Spleen (tissue), 7 donors: ENCODE results near the gene TUBA3E.
"Not testable (repeated sequence)": the region's sequence is repeated elsewhere in the genome, so short reads cannot be mapped to it uniquely, and the experiment has no call there.

ENCODE experiments used
- CTCF ChIP-seq, 11 experiments: fragments of 200-600 bp in 7 of 11; fragments of 450-650 bp in 4 of 11; sonication (generic) in 4 of 11; IDR thresholded peaks in 8 of 11; conservative IDR thresholded peaks in 3 of 11; 1 replicate in 7 of 11; 2 replicates in 4 of 11; pipeline versions ENCODE4 v1.4.0 to v1.8.0; 2016 to 2021; ENCODE audit warnings: antibody characterized with exemption in 11 of 11, inconsistent platforms in 4 of 11, mild to moderate bottlenecking in 1 of 11
- POLR2A ChIP-seq, 3 donors: fragments of 450-650 bp; IDR thresholded peaks; one replicate each; pipeline ENCODE4 v1.5.1; 2017; ENCODE audit warnings: antibody characterized with exemption in 3 of 3, mild to moderate bottlenecking in 1 of 3
- donor health status: DM: no; HTN: no; CAD: no; lungs with moderate emphysema.
- donor health status: DM: no; HTN: no; CAD: no.
- donor health status: DM: no; HTN: no; CAD: no.

- TF ChIP-seq CTCF (IDR thresholded peaks at IDR 0.05 in 8 of 11, conservative IDR thresholded peaks at IDR 0.05 in 3 of 11); POLR2A (IDR thresholded peaks at IDR 0.05): not testable (repeated sequence)
Measured at GRCh38 chr2:130203150-130203549, 4.9 kb upstream of the TUBA3E start.
